ENCODE data around the gene S100A2.

Gene S100A2

GRCh38 chr1:153553830-153554541 lies 11.7 kb downstream of the S100A2 start:
- no peak overlapping the region for H4K5ac ChIP-seq (ENCODE audit: low read length)
- no peak overlapping the region for H2AK5ac ChIP-seq (ENCODE audit: low read length)
- H3K9ac ChIP-seq (ENCODE audit: low read length): no peak overlapping the region
- no peak overlapping the region for H3K56ac ChIP-seq (ENCODE audit: low read length)
- no CpG with 5 or more reads among the region's 2 CpGs for WGBS (ENCODE audit: extremely low coverage, insufficient coverage, low lambda C conversion rate)
- no peak overlapping the region for H3K4me3 ChIP-seq (ENCODE audit: low read length)
- no peaks in the 10 kb centered on the region for H3K36me3 ChIP-seq (ENCODE audit: control insufficient read depth, insufficient read depth, low read length)
- H3K79me2 ChIP-seq (ENCODE audit: control insufficient read depth, insufficient read depth, low read length): no peaks in the 10 kb centered on the region
- H4K8ac ChIP-seq (ENCODE audit: low read depth, low read length): no peak overlapping the region
- H2BK120ac ChIP-seq (ENCODE audit: low read depth, low read length): no peak overlapping the region
- H3K18ac ChIP-seq (ENCODE audit: low read length): no peak overlapping the region
- no peaks in the 10 kb centered on the region for H3K79me1 ChIP-seq (ENCODE audit: low read length)
- no peak overlapping the region for H2BK5ac ChIP-seq (ENCODE audit: low read length)
- no peak overlapping the region for H3K23ac ChIP-seq (ENCODE audit: low read length)
- H3K4me2 ChIP-seq (ENCODE audit: low read length): no peak overlapping the region
- no peak overlapping the region for H3K27ac ChIP-seq (ENCODE audit: low read depth, low read length)
- peaks cover 3% of the 10 kb centered on the region for H3K4me1 ChIP-seq (ENCODE audit: control insufficient read depth, low read depth, low read length)
- H3K4ac ChIP-seq (ENCODE audit: low read depth, low read length): no peak overlapping the region
- no peaks in the 10 kb centered on the region for H3K27me3 ChIP-seq (ENCODE audit: insufficient read depth, low read length, poor library complexity)
- no peak for DNase-seq
- no peak overlapping the region for H2BK15ac ChIP-seq (replicated peaks; ENCODE audit: low read depth)

GRCh38 chr1:153553096-153553495 lies 12.5 kb downstream of the S100A2 start:
- H2AK5ac ChIP-seq (ENCODE audit: low read length): no peak overlapping the region
- H2BK15ac ChIP-seq (replicated peaks; ENCODE audit: low read depth): no peak overlapping the region
- H3K27ac ChIP-seq (ENCODE audit: low read depth, low read length): no peak overlapping the region
- no peaks in the 10 kb centered on the region for H3K36me3 ChIP-seq (ENCODE audit: control insufficient read depth, insufficient read depth, low read length)
- H3K23ac ChIP-seq (ENCODE audit: low read length): peak overlapping the region; percentile 50
- DNase-seq: no peak
- H3K79me1 ChIP-seq (ENCODE audit: low read length): no peaks in the 10 kb centered on the region
- no peak overlapping the region for H3K4me3 ChIP-seq (ENCODE audit: low read length)
- H4K5ac ChIP-seq (ENCODE audit: low read length): no peak overlapping the region
- H3K9ac ChIP-seq (ENCODE audit: low read length): no peak overlapping the region
- H3K79me2 ChIP-seq (ENCODE audit: control insufficient read depth, insufficient read depth, low read length): no peaks in the 10 kb centered on the region
- H3K27me3 ChIP-seq (ENCODE audit: insufficient read depth, low read length, poor library complexity): no peaks in the 10 kb centered on the region
- no peak overlapping the region for H2BK120ac ChIP-seq (ENCODE audit: low read depth, low read length)
- no peak overlapping the region for H3K56ac ChIP-seq (ENCODE audit: low read length)
- peaks cover 3% of the 10 kb centered on the region for H3K4me1 ChIP-seq (ENCODE audit: control insufficient read depth, low read depth, low read length)
- H3K4me2 ChIP-seq (ENCODE audit: low read length): no peak overlapping the region
- no CpG with 5 or more reads among the region's 12 CpGs for WGBS (ENCODE audit: extremely low coverage, insufficient coverage, low lambda C conversion rate)
- H3K18ac ChIP-seq (ENCODE audit: low read length): no peak overlapping the region
- H3K4ac ChIP-seq (ENCODE audit: low read depth, low read length): no peak overlapping the region
- no peak overlapping the region for H2BK5ac ChIP-seq (ENCODE audit: low read length)
- no peak overlapping the region for H4K8ac ChIP-seq (ENCODE audit: low read depth, low read length)

GRCh38 chr1:153552335-153552734 lies 13.3 kb downstream of the S100A2 start:
- H4K8ac ChIP-seq (ENCODE audit: low read depth, low read length): no peak overlapping the region
- no peak overlapping the region for H3K27ac ChIP-seq (ENCODE audit: low read depth, low read length)
- no peak overlapping the region for H3K18ac ChIP-seq (ENCODE audit: low read length)
- H3K56ac ChIP-seq (ENCODE audit: low read length): no peak overlapping the region
- no peaks in the 10 kb centered on the region for H3K36me3 ChIP-seq (ENCODE audit: control insufficient read depth, insufficient read depth, low read length)
- no peak for DNase-seq
- no peak overlapping the region for H3K4ac ChIP-seq (ENCODE audit: low read depth, low read length)
- H4K5ac ChIP-seq (ENCODE audit: low read length): no peak overlapping the region
- H3K27me3 ChIP-seq (ENCODE audit: insufficient read depth, low read length, poor library complexity): no peaks in the 10 kb centered on the region
- no peak overlapping the region for H3K4me2 ChIP-seq (ENCODE audit: low read length)
- no peak overlapping the region for H2BK5ac ChIP-seq (ENCODE audit: low read length)
- no peak overlapping the region for H2BK120ac ChIP-seq (ENCODE audit: low read depth, low read length)
- no peak overlapping the region for H3K9ac ChIP-seq (ENCODE audit: low read length)
- no peaks in the 10 kb centered on the region for H3K79me2 ChIP-seq (ENCODE audit: control insufficient read depth, insufficient read depth, low read length)
- no peak overlapping the region for H3K4me3 ChIP-seq (ENCODE audit: low read length)
- no peaks in the 10 kb centered on the region for H3K79me1 ChIP-seq (ENCODE audit: low read length)
- no peak overlapping the region for H2BK15ac ChIP-seq (replicated peaks; ENCODE audit: low read depth)
- no peak overlapping the region for H2AK5ac ChIP-seq (ENCODE audit: low read length)
- WGBS (ENCODE audit: extremely low coverage, insufficient coverage, low lambda C conversion rate): no CpG with 5 or more reads among the region's 8 CpGs
- H3K23ac ChIP-seq (ENCODE audit: low read length): no peak overlapping the region
- peaks cover 3% of the 10 kb centered on the region for H3K4me1 ChIP-seq (ENCODE audit: control insufficient read depth, low read depth, low read length)

GRCh38 chr1:153550827-153551500 lies 14.7 kb downstream of the S100A2 start:
- Histone ChIP-seq H2BK5ac (ENCODE audit: low read length) (no peak overlapping the region), H3K9ac (ENCODE audit: low read length) (no peak overlapping the region), H3K18ac (ENCODE audit: low read length) (no peak overlapping the region), H3K79me1 (ENCODE audit: low read length) (no peaks in the 10 kb centered on the region), H3K56ac (ENCODE audit: low read length) (no peak overlapping the region), H3K23ac (ENCODE audit: low read length) (no peak overlapping the region), H3K4me2 (ENCODE audit: low read length) (no peak overlapping the region), H2BK120ac (ENCODE audit: low read depth, low read length) (no peak overlapping the region), H3K79me2 (ENCODE audit: control insufficient read depth, insufficient read depth, low read length) (no peaks in the 10 kb centered on the region), H3K4me3 (ENCODE audit: low read length) (no peak overlapping the region), H3K27me3 (ENCODE audit: insufficient read depth, low read length, poor library complexity) (no peaks in the 10 kb centered on the region), H3K36me3 (ENCODE audit: control insufficient read depth, insufficient read depth, low read length) (no peaks in the 10 kb centered on the region), H3K4me1 (ENCODE audit: control insufficient read depth, low read depth, low read length) (peaks cover 3% of the 10 kb centered on the region), H3K4ac (ENCODE audit: low read depth, low read length) (no peak overlapping the region), H2AK5ac (ENCODE audit: low read length) (no peak overlapping the region), H2BK15ac (replicated peaks; ENCODE audit: low read depth) (no peak overlapping the region), H4K8ac (ENCODE audit: low read depth, low read length) (no peak overlapping the region), H3K27ac (ENCODE audit: low read depth, low read length) (no peak overlapping the region), H4K5ac (ENCODE audit: low read length) (no peak overlapping the region)
- no peak for DNase-seq
- WGBS (ENCODE audit: extremely low coverage, insufficient coverage, low lambda C conversion rate): no CpG with 5 or more reads among the region's 10 CpGs

- Histone ChIP-seq H2BK5ac (ENCODE audit: low read length) (no peak overlapping the region), H3K79me1 (ENCODE audit: low read length) (no peaks in the 10 kb centered on the region), H3K36me3 (ENCODE audit: control insufficient read depth, insufficient read depth, low read length) (no peaks in the 10 kb centered on the region), H3K4me1 (ENCODE audit: control insufficient read depth, low read depth, low read length) (peaks cover 6% of the 10 kb centered on the region), H3K27ac (ENCODE audit: low read depth, low read length) (no peak overlapping the region), H3K4ac (ENCODE audit: low read depth, low read length) (no peak overlapping the region), H2BK15ac (replicated peaks; ENCODE audit: low read depth) (no peak overlapping the region), H3K27me3 (ENCODE audit: insufficient read depth, low read length, poor library complexity) (no peaks in the 10 kb centered on the region), H3K18ac (ENCODE audit: low read length) (no peak overlapping the region), H3K9ac (ENCODE audit: low read length) (no peak overlapping the region), H4K8ac (ENCODE audit: low read depth, low read length) (no peak overlapping the region), H3K4me3 (ENCODE audit: low read length) (no peak overlapping the region), H3K56ac (ENCODE audit: low read length) (no peak overlapping the region), H3K79me2 (ENCODE audit: control insufficient read depth, insufficient read depth, low read length) (no peaks in the 10 kb centered on the region), H3K23ac (ENCODE audit: low read length) (no peak overlapping the region), H2BK120ac (ENCODE audit: low read depth, low read length) (no peak overlapping the region), H3K4me2 (ENCODE audit: low read length) (no peak overlapping the region), H4K5ac (ENCODE audit: low read length) (no peak overlapping the region), H2AK5ac (ENCODE audit: low read length) (no peak overlapping the region)
- WGBS (ENCODE audit: extremely low coverage, insufficient coverage, low lambda C conversion rate): no CpG with 5 or more reads among the region's 4 CpGs
- DNase-seq: no peak
Measured at GRCh38 chr1:153550398-153550758, 15.3 kb downstream of the S100A2 start.
